ENCODE data around the gene KRT20.
"Not testable (repeated sequence)": the region's sequence is repeated elsewhere in the genome, so short reads cannot be mapped to it uniquely, and the experiment has no call there.

GRCh38 chr17:40858667-40859066 is 26.4 kb downstream of the KRT20 start:
- not testable (repeated sequence) for TF ChIP-seq ZNF274 (IDR thresholded peaks at IDR 0.05; ENCODE audit: low read depth, low read length); YY1 (IDR thresholded peaks at IDR 0.05; ENCODE audit: insufficient read depth, insufficient read length); SUZ12 (IDR thresholded peaks at IDR 0.05; ENCODE audit: extremely low read depth, insufficient read depth, insufficient read length)
